HepG2 (cell line): ENCODE data around the gene PEX14. TPM values are rescaled to one million over a fixed set of nuclear protein-coding genes. Genes with fewer than 3 reads are reported as not detected.

Source experiments
- ATAC-seq: fragments of 200-7000 bp; cut with Tn5 transposase; 3 replicates; pipeline ENCODE4 v1.9.1; 2020; ENCODE audit warnings: mild to moderate bottlenecking, moderate library complexity
- BruUV-seq: library from RNA; stranded (reverse); fragments of 400-500 nt; replicated peaks from 2 replicates; lab custom pipeline; 2021; lab: Mats Ljungman, UMichigan
- CTCF ChIA-PET: fragments of 300-600 bp; formaldehyde crosslinking; extraction: SDS; loops from one replicate; lab custom pipeline; 2021; ENCODE audit warnings: low total read pairs, inconsistent platforms, low intra/inter-chr PET ratio; lab: Yijun Ruan, JAX
- POLR2A ChIA-PET: fragments of 350-600 bp; sonication (Branson Sonifier 250); formaldehyde crosslinking; loops from one replicate; lab custom pipeline; 2020; ENCODE audit warnings: antibody characterized with exemption, inconsistent platforms; lab: Yijun Ruan, JAX
- DNase-seq: peaks from one replicate; pipeline ENCODE4 v3.0.0-alpha.2; 2015; ENCODE audit warnings: low spot score
- FAIRE-seq: peaks from 3 replicates; lab custom pipeline; 2011; peaks lifted over from hg19 to GRCh38; lab: Jason Lieb, UNC
- H2AFZ ChIP-seq: one replicate; pipeline ENCODE4 v1.6.1; 2011; ENCODE audit warnings: low read length, inconsistent platforms
- H3K27ac ChIP-seq: fragments of 300-600 bp; 3 replicates; pipeline ENCODE4 v1.8.0; 2011; ENCODE audit warnings: mixed run types, mild to moderate bottlenecking, mixed read lengths, low read length, inconsistent platforms; ENCODE audit not compliant: insufficient read depth; ENCODE audit errors: extremely low read length
- H3K27me3 ChIP-seq, 2 experiments: fragments of 200-600 bp in 1 of 2; 2 replicates in 1 of 2; 3 replicates in 1 of 2; pipeline versions ENCODE4 v1.6.0 to v1.8.0; 2011; ENCODE audit warnings: low read length in 2 of 2, mild to moderate bottlenecking in 2 of 2, moderate library complexity in 2 of 2, inconsistent platforms in 1 of 2; ENCODE audit not compliant: insufficient read depth in 2 of 2, control insufficient read depth in 1 of 2
- H3K36me3 ChIP-seq, 2 experiments: fragments of 200-600 bp in 1 of 2; replicated peaks in 1 of 2; 2 replicates in 1 of 2; 3 replicates in 1 of 2; pipeline versions ENCODE4 v1.5.1 to v1.8.0; 2011; ENCODE audit warnings: low read length in 2 of 2, inconsistent platforms in 1 of 2; ENCODE audit not compliant: insufficient read depth in 2 of 2, control insufficient read depth in 1 of 2
- H3K4me1 ChIP-seq: 2 replicates; pipeline ENCODE4 v1.5.1; 2012; ENCODE audit warnings: low read length, inconsistent platforms; ENCODE audit not compliant: insufficient read depth
- H3K4me2 ChIP-seq: 2 replicates; pipeline ENCODE4 v1.6.0; 2011; ENCODE audit warnings: low read depth, low read length, inconsistent platforms
- H3K4me3 ChIP-seq, 3 experiments: fragments of 200-600 bp in 1 of 3; sonication (generic), shearing (Covaris generic) in 1 of 3; replicated peaks in 1 of 3; 2 replicates each; pipeline ENCODE4 v1.5.1; 2011 to 2016; ENCODE audit warnings: low read length in 3 of 3, inconsistent platforms in 2 of 3, low read depth in 2 of 3, mild to moderate bottlenecking in 2 of 3, control low read depth in 1 of 3, mixed read lengths in 1 of 3; ENCODE audit not compliant: insufficient read depth in 1 of 3
- H3K79me2 ChIP-seq: one replicate; pipeline ENCODE4 v1.6.1; 2011; ENCODE audit warnings: low read length, inconsistent platforms; ENCODE audit not compliant: insufficient read depth
- H3K9ac ChIP-seq: 2 replicates; pipeline ENCODE4 v1.6.0; 2011; ENCODE audit warnings: mild to moderate bottlenecking, low read depth, low read length, inconsistent platforms; ENCODE audit not compliant: insufficient read depth
- H3K9me3 ChIP-seq: 2 replicates; pipeline ENCODE4 v1.5.1; 2012; ENCODE audit warnings: mild to moderate bottlenecking, low read length
- H4K20me1 ChIP-seq: 2 replicates; pipeline ENCODE4 v1.6.0; 2011; ENCODE audit warnings: inconsistent platforms, mild to moderate bottlenecking, low read length, moderate library complexity; ENCODE audit not compliant: insufficient read depth
- FOXM1 ChIP-seq: sonication (generic); formaldehyde crosslinking; IDR thresholded peaks from 2 replicates; pipeline ENCODE4 v1.5.0; 2020; ENCODE audit warnings: missing genetic modification reagents
- MIER3 ChIP-seq: IDR thresholded peaks from 2 replicates; pipeline ENCODE4 v1.6.1; 2016; ENCODE audit warnings: missing compliant biosample characterization, borderline replicate concordance
- NAIF1 ChIP-seq: sonication (generic); formaldehyde crosslinking; IDR thresholded peaks from 2 replicates; pipeline ENCODE4 v1.5.0; 2020; ENCODE audit warnings: mild to moderate bottlenecking, missing genetic modification reagents, borderline replicate concordance
- NCOA2 ChIP-seq: sonication (generic); formaldehyde crosslinking; IDR thresholded peaks from 2 replicates; pipeline ENCODE4 v1.8.0; 2022; ENCODE audit warnings: inconsistent platforms
- RBM39 ChIP-seq: fragments of 200-400 bp; formaldehyde crosslinking; IDR thresholded peaks from one replicate; pipeline ENCODE4 v1.6.1; 2018; ENCODE audit warnings: antibody characterized with exemption, mild to moderate bottlenecking, low read depth, low read length; ENCODE audit not compliant: poor library complexity, severe bottlenecking
- ZNF101 ChIP-seq: sonication (generic); formaldehyde crosslinking; IDR thresholded peaks from 2 replicates; pipeline ENCODE4 v1.4.0; 2020; ENCODE audit warnings: mild to moderate bottlenecking, low read depth, missing genetic modification reagents, borderline replicate concordance
- ZNF713 ChIP-seq: sonication (generic); formaldehyde crosslinking; IDR thresholded peaks from 2 replicates; pipeline ENCODE4 v1.4.0; 2020; ENCODE audit warnings: mild to moderate bottlenecking, missing genetic modification reagents
- WGBS: methylation state at CpG from one replicate; pipeline ENCODE4 v1.1.6; 2017; ENCODE audit warnings: low lambda C conversion rate; 5-methylcytosine and 5-hydroxymethylcytosine counted together
- in situ Hi-C: cut with HindIII; loops from 2 replicates; pipeline ENCODE4 v1.10.0; 2017; ENCODE audit warnings: low pct_unique_long_range_greater_than_20kb; ENCODE audit not compliant: extremely low pct_ligation_motif_present
- intact Hi-C: fragments of 100-400 bp; cut with micrococcal nuclease; formaldehyde crosslinking; loops from one replicate; pipeline ENCODE4 v1.10.0; 2022; ENCODE audit not compliant: unreplicated experiment
- polyA plus RNA-seq, 8 experiments: library from polyadenylated mRNA; depleted of rRNA in 3 of 8; stranded (reverse) in 7 of 8; unstranded in 1 of 8; fragments of >200 nt; fragmentation: Illumina TruSeq in 4 of 8; extraction: Trizol in 4 of 8; gene quantifications; 2 replicates each; pipeline versions ENCODE4 v1.2.1 to v1.2.3, GENCODE V29; 2011 to 2016; ENCODE audit warnings: low read depth in 4 of 8, missing spikeins in 1 of 8, mixed read lengths in 1 of 8; ENCODE audit not compliant: insufficient read depth in 1 of 8
- total RNA-seq, 5 experiments: library from RNA; depleted of rRNA; stranded (reverse); fragments of >200 nt; fragmentation: Illumina TruSeq; extraction: Trizol; gene quantifications; 2 replicates each; pipeline ENCODE4 v1.2.3, GENCODE V29; 2016; ENCODE audit warnings: low read depth in 1 of 5
- TF ChIP-seq, protein P1 (sequence below): sonication (generic); formaldehyde crosslinking; IDR thresholded peaks from 2 replicates; pipeline ENCODE4 v1.8.0; 2023; ENCODE audit warnings: mild to moderate bottlenecking, missing genetic modification reagents
- TF ChIP-seq, protein P2 (sequence below): sonication (generic); formaldehyde crosslinking; IDR thresholded peaks from 2 replicates; pipeline ENCODE4 v1.4.0; 2020; ENCODE audit warnings: missing genetic modification reagents

Gene PEX14
- total and polyA plus RNA-seq, 2 of the 13 experiments (the other 11 are each of a cell fraction or from before 2014, with no cell fraction given) = 6.5 to 9.9 TPM

DNA sequence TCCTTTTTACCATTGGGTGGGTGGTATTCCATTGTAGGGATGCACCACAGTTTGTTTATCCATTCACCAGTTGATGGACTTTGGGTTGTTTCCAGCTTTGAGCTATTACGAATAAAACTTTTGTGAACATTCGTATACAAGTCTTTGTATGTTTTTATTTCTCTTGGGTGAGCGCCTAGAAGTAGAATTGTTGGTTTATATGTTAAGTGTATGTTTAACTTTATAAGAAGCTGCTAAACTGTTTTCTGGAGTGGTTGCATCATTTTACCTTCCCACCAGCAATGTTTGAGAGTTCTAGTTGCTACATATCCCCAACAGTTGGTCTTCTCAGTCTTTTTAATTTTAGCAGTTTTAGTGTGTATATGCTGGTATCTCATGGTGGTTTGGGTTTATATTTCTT, 132.5 kb downstream of the PEX14 start (continued):
- TF ChIP-seq, protein P1, sequence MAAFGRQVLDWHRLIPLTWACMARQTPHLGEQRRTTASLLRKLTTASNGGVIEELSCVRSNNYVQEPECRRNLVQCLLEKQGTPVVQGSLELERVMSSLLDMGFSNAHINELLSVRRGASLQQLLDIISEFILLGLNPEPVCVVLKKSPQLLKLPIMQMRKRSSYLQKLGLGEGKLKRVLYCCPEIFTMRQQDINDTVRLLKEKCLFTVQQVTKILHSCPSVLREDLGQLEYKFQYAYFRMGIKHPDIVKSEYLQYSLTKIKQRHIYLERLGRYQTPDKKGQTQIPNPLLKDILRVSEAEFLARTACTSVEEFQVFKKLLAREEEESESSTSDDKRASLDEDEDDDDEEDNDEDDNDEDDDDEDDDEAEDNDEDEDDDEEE (CRISPR knock-in tag) = no peak
- TF ChIP-seq, protein P2, sequence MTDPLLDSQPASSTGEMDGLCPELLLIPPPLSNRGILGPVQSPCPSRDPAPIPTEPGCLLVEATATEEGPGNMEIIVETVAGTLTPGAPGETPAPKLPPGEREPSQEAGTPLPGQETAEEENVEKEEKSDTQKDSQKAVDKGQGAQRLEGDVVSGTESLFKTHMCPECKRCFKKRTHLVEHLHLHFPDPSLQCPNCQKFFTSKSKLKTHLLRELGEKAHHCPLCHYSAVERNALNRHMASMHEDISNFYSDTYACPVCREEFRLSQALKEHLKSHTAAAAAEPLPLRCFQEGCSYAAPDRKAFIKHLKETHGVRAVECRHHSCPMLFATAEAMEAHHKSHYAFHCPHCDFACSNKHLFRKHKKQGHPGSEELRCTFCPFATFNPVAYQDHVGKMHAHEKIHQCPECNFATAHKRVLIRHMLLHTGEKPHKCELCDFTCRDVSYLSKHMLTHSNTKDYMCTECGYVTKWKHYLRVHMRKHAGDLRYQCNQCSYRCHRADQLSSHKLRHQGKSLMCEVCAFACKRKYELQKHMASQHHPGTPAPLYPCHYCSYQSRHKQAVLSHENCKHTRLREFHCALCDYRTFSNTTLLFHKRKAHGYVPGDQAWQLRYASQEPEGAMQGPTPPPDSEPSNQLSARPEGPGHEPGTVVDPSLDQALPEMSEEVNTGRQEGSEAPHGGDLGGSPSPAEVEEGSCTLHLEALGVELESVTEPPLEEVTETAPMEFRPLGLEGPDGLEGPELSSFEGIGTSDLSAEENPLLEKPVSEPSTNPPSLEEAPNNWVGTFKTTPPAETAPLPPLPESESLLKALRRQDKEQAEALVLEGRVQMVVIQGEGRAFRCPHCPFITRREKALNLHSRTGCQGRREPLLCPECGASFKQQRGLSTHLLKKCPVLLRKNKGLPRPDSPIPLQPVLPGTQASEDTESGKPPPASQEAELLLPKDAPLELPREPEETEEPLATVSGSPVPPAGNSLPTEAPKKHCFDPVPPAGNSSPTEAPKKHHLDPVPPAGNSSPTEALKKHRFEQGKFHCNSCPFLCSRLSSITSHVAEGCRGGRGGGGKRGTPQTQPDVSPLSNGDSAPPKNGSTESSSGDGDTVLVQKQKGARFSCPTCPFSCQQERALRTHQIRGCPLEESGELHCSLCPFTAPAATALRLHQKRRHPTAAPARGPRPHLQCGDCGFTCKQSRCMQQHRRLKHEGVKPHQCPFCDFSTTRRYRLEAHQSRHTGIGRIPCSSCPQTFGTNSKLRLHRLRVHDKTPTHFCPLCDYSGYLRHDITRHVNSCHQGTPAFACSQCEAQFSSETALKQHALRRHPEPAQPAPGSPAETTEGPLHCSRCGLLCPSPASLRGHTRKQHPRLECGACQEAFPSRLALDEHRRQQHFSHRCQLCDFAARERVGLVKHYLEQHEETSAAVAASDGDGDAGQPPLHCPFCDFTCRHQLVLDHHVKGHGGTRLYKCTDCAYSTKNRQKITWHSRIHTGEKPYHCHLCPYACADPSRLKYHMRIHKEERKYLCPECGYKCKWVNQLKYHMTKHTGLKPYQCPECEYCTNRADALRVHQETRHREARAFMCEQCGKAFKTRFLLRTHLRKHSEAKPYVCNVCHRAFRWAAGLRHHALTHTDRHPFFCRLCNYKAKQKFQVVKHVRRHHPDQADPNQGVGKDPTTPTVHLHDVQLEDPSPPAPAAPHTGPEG (CRISPR knock-in tag) = no peak
- TF ChIP-seq NAIF1 (no peak), ZNF101 (no peak)

DNA sequence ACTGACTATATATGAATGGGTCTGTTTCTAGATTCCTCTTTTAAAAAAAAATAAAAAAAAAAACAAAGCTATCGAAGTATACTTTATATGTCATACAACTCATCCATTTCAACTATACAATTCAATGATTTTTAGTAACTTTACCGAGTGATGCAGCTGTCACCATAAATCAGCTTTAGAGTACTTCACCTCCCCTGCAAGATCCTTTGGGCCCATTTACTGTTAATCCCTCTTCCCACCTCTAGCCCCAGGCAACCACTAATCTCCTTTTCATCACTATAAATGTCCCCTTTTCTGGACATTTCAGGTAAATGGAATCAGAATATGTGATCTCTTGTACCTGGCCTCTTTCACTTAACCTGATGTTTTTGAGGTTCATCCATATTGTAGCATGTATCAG, 133.9 kb downstream of the PEX14 start:
- in situ Hi-C loops (no loop called here), intact Hi-C loops (no loop called here)
- no peak overlapping the region for H3K4me3 ChIP-seq
- FAIRE-seq (no peak), ATAC-seq (no peak), DNase-seq (no peak)
- no peak for TF ChIP-seq NCOA2
- no peak for TF ChIP-seq MIER3 (CRISPR knock-in tag)
- TF ChIP-seq RBM39 = no peak
- no peak for TF ChIP-seq ZNF713 (CRISPR knock-in tag)
- no peak for TF ChIP-seq FOXM1 (CRISPR knock-in tag)
- H3K79me2 ChIP-seq = no peaks in the 10 kb centered on the region
- no TSS peak for BruUV-seq
- no peaks in the 10 kb centered on the region for H4K20me1 ChIP-seq
- no peaks in the 10 kb centered on the region for H3K27me3 ChIP-seq
- no peaks in the 10 kb centered on the region for H3K9me3 ChIP-seq
- no peak overlapping the region for H3K27ac ChIP-seq
- no peak overlapping the region for H3K9ac ChIP-seq
- ChIA-PET CTCF (no interaction called here), POLR2A (no interaction called here)
- peaks cover 0 to 3% of the 10 kb centered on the region in 2 experiments; a peak in 2 of 5 replicates for H3K36me3 ChIP-seq
- H3K4me1 ChIP-seq = no peaks in the 10 kb centered on the region
- WGBS = 98% methylated on average over 2 of the region's 2 CpGs
- no peak overlapping the region for H3K4me2 ChIP-seq
- H2AFZ ChIP-seq = no peak overlapping the region
